Left renal cortex interstitium (tissue), 4 donors: ENCODE results near the gene CDS2. TPM values are rescaled to one million over a fixed set of nuclear protein-coding genes. Genes with fewer than 3 reads are reported as not detected.

Source experiments
- DNase-seq, 4 donors: peaks; one replicate each; pipeline ENCODE4 v3.0.0-alpha.2; 2013; ENCODE audit warnings: low read depth in 4 of 4, low spot score in 2 of 4, missing footprints in 1 of 4
- polyA plus RNA-seq, 4 donors: library from polyadenylated mRNA; unstranded; fragments of 120-200 nt; gene quantifications; one replicate each; pipeline ENCODE4 v1.2.1, GENCODE V29; 2013; ENCODE audit not compliant: insufficient read length in 4 of 4

The CDS2 gene
- polyA plus RNA-seq, 4 donors, result 32.1 to 37.6 (median 33.8) TPM

GRCh38 chr20:5149892-5150225, 23.1 kb downstream of the CDS2 start:
- no peak for DNase-seq

- DNase-seq, result no peak
Measured at GRCh38 chr20:5150226-5151076, 23.6 kb downstream of the CDS2 start.

- no peak for DNase-seq
Measured at GRCh38 chr20:5153152-5153467, 26.3 kb downstream of the CDS2 start.

- DNase-seq, result no peak
Measured at GRCh38 chr20:5153612-5154542, 27.1 kb downstream of the CDS2 start.

- DNase-seq, result no peak
Measured at GRCh38 chr20:5154543-5154925, 27.7 kb downstream of the CDS2 start.

- no peak for DNase-seq
Measured at GRCh38 chr20:5155404-5155803, 28.6 kb downstream of the CDS2 start.

GRCh38 chr20:5156675-5157448, 30.1 kb downstream of the CDS2 start:
- DNase-seq, result no peak

GRCh38 chr20:5159928-5160327, 33.1 kb downstream of the CDS2 start:
- DNase-seq, result no peak

GRCh38 chr20:5160882-5161281, 34.1 kb downstream of the CDS2 start:
- no peak for DNase-seq

GRCh38 chr20:5161536-5162164, 34.8 kb downstream of the CDS2 start:
- no peak for DNase-seq

GRCh38 chr20:5164645-5165625, 38.1 kb downstream of the CDS2 start:
- DNase-seq, result no peak

- DNase-seq, result no peak
Measured at GRCh38 chr20:5168651-5169396, 42.0 kb downstream of the CDS2 start.

GRCh38 chr20:5170341-5170740, 43.5 kb downstream of the CDS2 start:
- DNase-seq, result no peak

GRCh38 chr20:5171064-5171789, 44.4 kb downstream of the CDS2 start:
- DNase-seq, result no peak

GRCh38 chr20:5171790-5172164, 45.0 kb downstream of the CDS2 start:
- DNase-seq, result no peak

GRCh38 chr20:5172167-5172601, 45.4 kb downstream of the CDS2 start:
- DNase-seq, result no peak

- DNase-seq, result no peak
Measured at GRCh38 chr20:5172903-5173463, 46.2 kb downstream of the CDS2 start.

- no peak for DNase-seq
Measured at GRCh38 chr20:5173751-5174150, 46.9 kb downstream of the CDS2 start.
